GM12874 (cell line): ENCODE results near the gene DHCR7.

Experiments used
- TF ChIP-seq, protein P1 (sequence below): IDR thresholded peaks from 2 replicates; pipeline ENCODE4 v1.5.1; 2011; ENCODE audit warnings: low read depth, mild to moderate bottlenecking, control low read depth, low read length, moderate library complexity; ENCODE audit not compliant: insufficient read depth

DHCR7 gene

GRCh38 chr11:71483692-71484091 is 35.5 kb upstream of the DHCR7 start:
- TF ChIP-seq, protein P1, sequence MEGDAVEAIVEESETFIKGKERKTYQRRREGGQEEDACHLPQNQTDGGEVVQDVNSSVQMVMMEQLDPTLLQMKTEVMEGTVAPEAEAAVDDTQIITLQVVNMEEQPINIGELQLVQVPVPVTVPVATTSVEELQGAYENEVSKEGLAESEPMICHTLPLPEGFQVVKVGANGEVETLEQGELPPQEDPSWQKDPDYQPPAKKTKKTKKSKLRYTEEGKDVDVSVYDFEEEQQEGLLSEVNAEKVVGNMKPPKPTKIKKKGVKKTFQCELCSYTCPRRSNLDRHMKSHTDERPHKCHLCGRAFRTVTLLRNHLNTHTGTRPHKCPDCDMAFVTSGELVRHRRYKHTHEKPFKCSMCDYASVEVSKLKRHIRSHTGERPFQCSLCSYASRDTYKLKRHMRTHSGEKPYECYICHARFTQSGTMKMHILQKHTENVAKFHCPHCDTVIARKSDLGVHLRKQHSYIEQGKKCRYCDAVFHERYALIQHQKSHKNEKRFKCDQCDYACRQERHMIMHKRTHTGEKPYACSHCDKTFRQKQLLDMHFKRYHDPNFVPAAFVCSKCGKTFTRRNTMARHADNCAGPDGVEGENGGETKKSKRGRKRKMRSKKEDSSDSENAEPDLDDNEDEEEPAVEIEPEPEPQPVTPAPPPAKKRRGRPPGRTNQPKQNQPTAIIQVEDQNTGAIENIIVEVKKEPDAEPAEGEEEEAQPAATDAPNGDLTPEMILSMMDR: no peak

DNA sequence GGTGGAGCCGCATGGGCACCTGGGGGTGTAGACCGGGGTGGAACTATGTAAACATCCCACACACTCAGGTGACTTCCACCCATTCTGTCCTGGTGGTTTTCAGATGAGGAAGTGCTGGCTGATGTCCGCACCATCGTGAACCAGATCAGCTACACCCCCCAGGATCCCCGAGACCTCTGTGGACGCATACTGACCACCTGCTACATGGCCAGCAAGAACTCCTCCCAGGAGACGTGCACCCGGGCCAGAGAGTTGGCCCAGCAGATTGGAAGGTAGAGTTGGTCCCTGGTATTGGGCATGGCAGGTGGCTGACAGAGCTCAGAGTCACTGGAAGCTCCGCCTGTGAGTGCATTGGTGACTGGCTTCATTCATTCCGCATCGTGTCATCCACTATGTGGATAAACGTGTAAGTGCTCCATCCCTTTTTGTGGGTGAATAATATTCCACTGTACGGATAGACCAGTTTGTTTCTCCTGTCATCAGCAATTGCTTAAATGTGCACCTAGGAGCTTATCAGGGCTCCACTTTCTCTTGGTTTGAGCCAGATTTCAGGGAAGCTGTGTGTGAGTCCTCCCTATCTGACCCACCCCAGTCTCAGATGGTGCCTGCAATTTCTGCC is 34.7 kb upstream of the DHCR7 start:
- TF ChIP-seq, protein P1: no peak

DNA sequence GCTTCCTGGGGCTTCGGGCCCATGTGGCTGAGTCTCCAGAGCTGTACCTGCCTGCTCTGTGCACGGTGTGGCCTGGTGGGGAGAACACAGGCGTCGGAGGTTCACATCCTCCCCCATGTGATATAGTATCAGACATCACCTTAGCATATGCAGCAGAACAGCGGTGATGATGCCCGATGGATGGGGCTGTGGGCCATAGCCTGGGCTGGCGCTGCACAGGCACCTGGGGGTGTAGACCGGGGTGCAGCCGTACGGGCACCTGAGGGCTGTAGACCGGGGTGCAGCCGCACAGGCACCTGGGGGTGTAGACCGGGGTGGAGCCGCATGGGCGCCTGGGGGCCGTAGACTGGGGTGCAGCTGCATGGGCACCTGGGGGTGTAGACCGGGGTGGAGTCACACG is 34.0 kb upstream of the DHCR7 start:
- TF ChIP-seq, protein P1: no peak

GRCh38 chr11:71481101-71481960 is 33.1 kb upstream of the DHCR7 start:
- TF ChIP-seq, protein P1: no peak

DNA sequence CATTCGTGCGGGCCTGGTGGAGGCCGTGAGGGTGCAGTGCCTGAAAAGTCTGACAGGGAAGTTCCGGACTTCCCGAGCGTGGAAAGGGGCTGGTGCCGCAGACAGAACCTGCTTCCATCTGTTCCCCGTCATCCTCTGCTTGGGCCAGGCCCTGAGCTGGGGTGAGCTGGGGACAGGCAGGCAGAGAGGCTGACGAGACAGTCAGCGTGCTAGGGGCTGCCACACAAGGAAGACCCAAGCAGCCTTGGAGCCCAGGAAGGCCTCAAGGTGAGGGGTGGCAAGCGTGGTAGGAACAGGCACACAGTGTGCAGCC is 30.3 kb upstream of the DHCR7 start:
- TF ChIP-seq, protein P1: no peak

GRCh38 chr11:71477641-71478527 is 29.7 kb upstream of the DHCR7 start:
- TF ChIP-seq, protein P1: no peak
